ENCODE data around the gene UBR4.

Gene UBR4

GRCh38 chr1:19156676-19157075 is 53.4 kb downstream of the UBR4 start:
- no peak for ATAC-seq
- TF ChIP-seq CSRNP3 (CRISPR knock-in tag; IDR thresholded peaks at IDR 0.05) (no peak), ZFP3 (CRISPR knock-in tag; IDR thresholded peaks at IDR 0.05) (no peak), PATZ1 (CRISPR knock-in tag; IDR thresholded peaks at IDR 0.05; ENCODE audit: borderline replicate concordance) (no peak), GLIS3 (CRISPR knock-in tag; IDR thresholded peaks at IDR 0.05) (no peak), ZNF8 (CRISPR knock-in tag; IDR thresholded peaks at IDR 0.05) (no peak), BACH2 (CRISPR knock-in tag; IDR thresholded peaks at IDR 0.05; ENCODE audit: borderline replicate concordance) (no peak), ZNF565 (CRISPR knock-in tag; conservative IDR thresholded peaks at IDR 0.05; ENCODE audit: low read depth) (no peak), ZFP30 (CRISPR knock-in tag; IDR thresholded peaks at IDR 0.05) (no peak), TCF4 (CRISPR knock-in tag; IDR thresholded peaks at IDR 0.05; ENCODE audit: borderline replicate concordance) (no peak), RARB (CRISPR knock-in tag; IDR thresholded peaks at IDR 0.05) (no peak), CSDC2 (CRISPR knock-in tag; IDR thresholded peaks at IDR 0.05) (no peak), TSHZ2 (CRISPR knock-in tag; IDR thresholded peaks at IDR 0.05) (no peak), PPARA (CRISPR knock-in tag; IDR thresholded peaks at IDR 0.05; ENCODE audit: borderline replicate concordance) (no peak), POU6F1 (CRISPR knock-in tag; IDR thresholded peaks at IDR 0.05; ENCODE audit: borderline replicate concordance, low read depth) (no peak), OSR1 (CRISPR knock-in tag; IDR thresholded peaks at IDR 0.05) (no peak)

GRCh38 chr1:19154876-19155275 is 55.2 kb downstream of the UBR4 start:
- no peak for ATAC-seq
- no peak for TF ChIP-seq ZFP30 (CRISPR knock-in tag; IDR thresholded peaks at IDR 0.05)
- no peak for TF ChIP-seq PPARA (CRISPR knock-in tag; IDR thresholded peaks at IDR 0.05; ENCODE audit: borderline replicate concordance)
- no peak for TF ChIP-seq CSRNP3 (CRISPR knock-in tag; IDR thresholded peaks at IDR 0.05)
- TF ChIP-seq ZNF8 (CRISPR knock-in tag; IDR thresholded peaks at IDR 0.05) = no peak
- no peak for TF ChIP-seq ZNF70 (CRISPR knock-in tag; IDR thresholded peaks at IDR 0.05)
- TF ChIP-seq CREB5 (CRISPR knock-in tag; IDR thresholded peaks at IDR 0.05; ENCODE audit: low read depth) = no peak
- no peak for TF ChIP-seq TSHZ2 (CRISPR knock-in tag; IDR thresholded peaks at IDR 0.05)
- no peak for TF ChIP-seq SNAI2 (CRISPR knock-in tag; IDR thresholded peaks at IDR 0.05)
- TF ChIP-seq TCF4 (CRISPR knock-in tag; IDR thresholded peaks at IDR 0.05; ENCODE audit: borderline replicate concordance) = no peak
- no peak for TF ChIP-seq ZNF565 (CRISPR knock-in tag; conservative IDR thresholded peaks at IDR 0.05; ENCODE audit: low read depth)
- TF ChIP-seq TOX (CRISPR knock-in tag; IDR thresholded peaks at IDR 0.05; ENCODE audit: borderline replicate concordance) = no peak
- no peak for TF ChIP-seq ISL1 (CRISPR knock-in tag; IDR thresholded peaks at IDR 0.05)
- TF ChIP-seq GLIS3 (CRISPR knock-in tag; IDR thresholded peaks at IDR 0.05) = no peak
- TF ChIP-seq PATZ1 (CRISPR knock-in tag; IDR thresholded peaks at IDR 0.05; ENCODE audit: borderline replicate concordance) = no peak
- no peak for TF ChIP-seq ESRRG (CRISPR knock-in tag; IDR thresholded peaks at IDR 0.05)
